Parathyroid adenoma (tissue), 2 donors: ENCODE data around the gene LRRC7.

Experiments
- H2AFZ ChIP-seq: fragments of 300-600 bp; sonication (generic); one replicate; pipeline ENCODE4 v1.7.0; 2017; ENCODE audit warnings: antibody characterized with exemption, mild to moderate bottlenecking
- H3K27ac ChIP-seq: fragments of 300-600 bp; sonication (generic); one replicate; pipeline ENCODE4 v1.7.0; 2017
- H3K27me3 ChIP-seq: fragments of 300-600 bp; sonication (generic); one replicate; pipeline ENCODE4 v1.7.0; 2017; ENCODE audit warnings: low read length; ENCODE audit not compliant: control insufficient read depth, insufficient read depth
- H3K36me3 ChIP-seq: fragments of 300-600 bp; sonication (generic); one replicate; pipeline ENCODE4 v1.7.0; 2017; ENCODE audit warnings: low read length; ENCODE audit not compliant: control insufficient read depth, insufficient read depth
- H3K4me1 ChIP-seq: fragments of 300-600 bp; sonication (generic); one replicate; pipeline ENCODE4 v1.7.0; 2017; ENCODE audit warnings: control low read depth
- H3K4me2 ChIP-seq: fragments of 300-600 bp; sonication (generic); one replicate; pipeline ENCODE4 v1.7.0; 2017; ENCODE audit warnings: low read length
- H3K4me3 ChIP-seq: fragments of 300-600 bp; sonication (generic); one replicate; pipeline ENCODE4 v1.7.0; 2017; ENCODE audit warnings: low read depth, low read length
- H3K79me2 ChIP-seq: fragments of 300-600 bp; sonication (generic); one replicate; pipeline ENCODE4 v1.7.0; 2017; ENCODE audit warnings: control low read depth
- H3K9ac ChIP-seq: fragments of 300-600 bp; sonication (generic); one replicate; pipeline ENCODE4 v1.7.0; 2017; ENCODE audit warnings: mild to moderate bottlenecking
- H3K9me3 ChIP-seq: fragments of 300-600 bp; sonication (generic); one replicate; pipeline ENCODE4 v1.7.0; 2017; ENCODE audit warnings: low read length; ENCODE audit not compliant: control insufficient read depth
- CTCF ChIP-seq: fragments of 300-600 bp; sonication (generic); IDR thresholded peaks from one replicate; pipeline ENCODE4 v1.7.0; 2017; ENCODE audit warnings: antibody characterized with exemption, mild to moderate bottlenecking
- donor health status: primary hyperparathyroidism.

Gene LRRC7

GRCh38 chr1:69914976-69915765 lies 347.4 kb downstream of the LRRC7 start:
- Histone ChIP-seq H3K9me3 (no peaks in the 10 kb centered on the region), H3K27ac (no peak overlapping the region), H3K9ac (no peak overlapping the region), H3K36me3 (no peaks in the 10 kb centered on the region), H3K4me1 (no peaks in the 10 kb centered on the region), H2AFZ (no peak overlapping the region), H3K4me3 (no peak overlapping the region), H3K27me3 (no peaks in the 10 kb centered on the region), H3K79me2 (no peaks in the 10 kb centered on the region), H3K4me2 (no peak overlapping the region)
- no peak for TF ChIP-seq CTCF

- Histone ChIP-seq H3K9ac (no peak overlapping the region), H3K36me3 (no peaks in the 10 kb centered on the region), H3K4me1 (no peaks in the 10 kb centered on the region), H3K9me3 (no peaks in the 10 kb centered on the region), H3K4me3 (no peak overlapping the region), H3K79me2 (no peaks in the 10 kb centered on the region), H2AFZ (no peak overlapping the region), H3K27me3 (no peaks in the 10 kb centered on the region), H3K4me2 (no peak overlapping the region), H3K27ac (no peak overlapping the region)
- TF ChIP-seq CTCF: no peak
Observed at GRCh38 chr1:69919129-69919921, 351.6 kb downstream of the LRRC7 start.

- H3K9ac ChIP-seq: no peak overlapping the region
- H3K4me1 ChIP-seq: no peaks in the 10 kb centered on the region
- H3K79me2 ChIP-seq: no peaks in the 10 kb centered on the region
- no peak overlapping the region for H2AFZ ChIP-seq
- H3K36me3 ChIP-seq: no peaks in the 10 kb centered on the region
- H3K27ac ChIP-seq: no peak overlapping the region
- H3K27me3 ChIP-seq: no peaks in the 10 kb centered on the region
- TF ChIP-seq CTCF: no peak
- H3K9me3 ChIP-seq: no peaks in the 10 kb centered on the region
- no peak overlapping the region for H3K4me3 ChIP-seq
- no peak overlapping the region for H3K4me2 ChIP-seq
Observed at GRCh38 chr1:69919922-69920273, 352.2 kb downstream of the LRRC7 start.

- no peak overlapping the region for H3K9ac ChIP-seq
- no peak overlapping the region for H3K27ac ChIP-seq
- no peak for TF ChIP-seq CTCF
- no peak overlapping the region for H3K4me3 ChIP-seq
- no peaks in the 10 kb centered on the region for H3K4me1 ChIP-seq
- H3K27me3 ChIP-seq: no peaks in the 10 kb centered on the region
- H3K9me3 ChIP-seq: no peaks in the 10 kb centered on the region
- no peaks in the 10 kb centered on the region for H3K36me3 ChIP-seq
- no peak overlapping the region for H2AFZ ChIP-seq
- no peaks in the 10 kb centered on the region for H3K79me2 ChIP-seq
- H3K4me2 ChIP-seq: no peak overlapping the region
Observed at GRCh38 chr1:69920426-69920825, 352.7 kb downstream of the LRRC7 start.
